ENCODE measurements around the gene CRCP. TPM values are rescaled to one million over a fixed set of nuclear protein-coding genes. Genes with fewer than 3 reads are reported as not detected.
"Not testable (repeated sequence)": the region's sequence is repeated elsewhere in the genome, so short reads cannot be mapped to it uniquely, and the experiment has no call there.

Gene CRCP
- total RNA-seq, 2 experiments from 2014 or later: 24.5 to 27.2 TPM

GRCh38 chr7:66142996-66143395 is 28.3 kb downstream of the CRCP start:
- H3K36me3 Mint-ChIP-seq (ENCODE audit: low read depth): peaks cover 67% of the 10 kb centered on the region
- CTCF ChIA-PET: no interaction called here
- intact Hi-C loops (cut with DNase I, micrococcal nuclease): no loop called here
- ATAC-seq (no peak), DNase-seq (no peak)
- H3K4me1 Mint-ChIP-seq: peaks cover 10% of the 10 kb centered on the region
- H3K27ac Mint-ChIP-seq: no peak overlapping the region
- no peaks in the 10 kb centered on the region for H3K27me3 Mint-ChIP-seq
- H3K4me3 Mint-ChIP-seq: no peak overlapping the region
- POLR2A ChIA-PET: no interaction called here
- no peaks in the 10 kb centered on the region for H3K9me3 Mint-ChIP-seq (ENCODE audit: low read depth)

- no peak for ATAC-seq
- no peaks in the 10 kb centered on the region for H3K9me3 Mint-ChIP-seq (ENCODE audit: low read depth)
- DNase-seq: no peak
- H3K27me3 Mint-ChIP-seq: no peaks in the 10 kb centered on the region
- H3K27ac Mint-ChIP-seq: no peak overlapping the region
- intact Hi-C loops (cut with DNase I, micrococcal nuclease): loop anchor here in 1 of 2 experiments (2.0 kb wide), 1 partner anchor 21 kb away; no protein-coding TSS in a partner anchor
- H3K4me3 Mint-ChIP-seq: no peak overlapping the region
- peaks cover 69% of the 10 kb centered on the region for H3K36me3 Mint-ChIP-seq (ENCODE audit: low read depth)
- ChIA-PET POLR2A (no interaction called here), CTCF (no interaction called here)
- H3K4me1 Mint-ChIP-seq: peaks cover 19% of the 10 kb centered on the region
These were observed 29.3 kb downstream of the CRCP start for GRCh38 chr7:66143876-66144332.

- H3K4me1 Mint-ChIP-seq: peaks cover 24% of the 10 kb centered on the region
- ATAC-seq (no peak), DNase-seq (no peak)
- CTCF ChIA-PET: no interaction called here
- H3K4me3 Mint-ChIP-seq: no peak overlapping the region
- no peak overlapping the region for H3K27ac Mint-ChIP-seq
- POLR2A ChIA-PET: no interaction called here
- no peaks in the 10 kb centered on the region for H3K9me3 Mint-ChIP-seq (ENCODE audit: low read depth)
- no peaks in the 10 kb centered on the region for H3K27me3 Mint-ChIP-seq
- intact Hi-C loops (cut with DNase I, micrococcal nuclease): loop anchor here in 1 of 2 experiments (2.0 kb wide), 1 partner anchor 19 kb away; no protein-coding TSS in a partner anchor
- peaks cover 62% of the 10 kb centered on the region for H3K36me3 Mint-ChIP-seq (ENCODE audit: low read depth)
These were observed 30.9 kb downstream of the CRCP start for GRCh38 chr7:66145400-66146104.

- Mint-ChIP-seq H3K9me3 (ENCODE audit: low read depth) (no peaks in the 10 kb centered on the region), H3K36me3 (ENCODE audit: low read depth) (peaks cover 60% of the 10 kb centered on the region), H3K4me3 (no peak overlapping the region), H3K27me3 (no peaks in the 10 kb centered on the region), H3K27ac (peak overlapping the region; percentile 15), H3K4me1 (peaks cover 24% of the 10 kb centered on the region)
- ChIA-PET CTCF (interaction anchor here (0.6 to 1.0 kb wide), 2 partner anchors 32 to 106 kb away, joined by 3 to 4 read pairs; partner anchors contain the start of gene CRCP), POLR2A (interaction anchor here (0.7 kb wide), 1 partner anchor 194 kb away, joined by 5 read pairs; no protein-coding TSS in a partner anchor)
- no peak for DNase-seq
- ATAC-seq: no peak
- intact Hi-C loops (cut with DNase I, micrococcal nuclease): no loop called here
These were observed 32.1 kb downstream of the CRCP start for GRCh38 chr7:66146701-66147100.

GRCh38 chr7:66147657-66148056 is 33.0 kb downstream of the CRCP start:
- ATAC-seq; H3K4me3 Mint-ChIP-seq; POLR2A ChIA-PET; H3K27ac Mint-ChIP-seq; DNase-seq; H3K9me3 Mint-ChIP-seq (ENCODE audit: low read depth); H3K27me3 Mint-ChIP-seq: not testable (repeated sequence)
- peaks cover 24% of the 10 kb centered on the region for H3K4me1 Mint-ChIP-seq
- intact Hi-C loops (cut with DNase I, micrococcal nuclease): loop anchor here in 1 of 2 experiments (2.0 kb wide), 1 partner anchor 33 kb away; the partner anchor contains the start of gene CRCP
- CTCF ChIA-PET: interaction anchor here (1.0 kb wide), 1 partner anchor 33 kb away, joined by 4 read pairs; the partner anchor contains the start of gene CRCP
- peaks cover 62% of the 10 kb centered on the region for H3K36me3 Mint-ChIP-seq (ENCODE audit: low read depth)

GRCh38 chr7:66150471-66150870 is 35.8 kb downstream of the CRCP start:
- intact Hi-C loops (cut with DNase I, micrococcal nuclease): no loop called here
- DNase-seq (no peak), ATAC-seq (no peak)
- H3K27ac Mint-ChIP-seq: peak overlapping the region; percentile 29
- H3K4me3 Mint-ChIP-seq: no peak overlapping the region
- no peaks in the 10 kb centered on the region for H3K9me3 Mint-ChIP-seq (ENCODE audit: low read depth)
- no peaks in the 10 kb centered on the region for H3K27me3 Mint-ChIP-seq
- H3K4me1 Mint-ChIP-seq: peaks cover 24% of the 10 kb centered on the region
- POLR2A ChIA-PET: no interaction called here
- CTCF ChIA-PET: interaction anchor here (0.6 kb wide), 1 partner anchor 30 kb away, joined by 3 read pairs; no protein-coding TSS in a partner anchor
- peaks cover 61% of the 10 kb centered on the region for H3K36me3 Mint-ChIP-seq (ENCODE audit: low read depth)

- H3K27ac Mint-ChIP-seq: no peak overlapping the region
- intact Hi-C loops (cut with DNase I, micrococcal nuclease): no loop called here
- peaks cover 59% of the 10 kb centered on the region for H3K36me3 Mint-ChIP-seq (ENCODE audit: low read depth)
- H3K27me3 Mint-ChIP-seq: no peaks in the 10 kb centered on the region
- ATAC-seq: no peak
- peaks cover 17% of the 10 kb centered on the region for H3K4me1 Mint-ChIP-seq
- CTCF ChIA-PET: no interaction called here
- no peak overlapping the region for H3K4me3 Mint-ChIP-seq
- no peak for DNase-seq
- POLR2A ChIA-PET: no interaction called here
- peaks cover 2% of the 10 kb centered on the region for H3K9me3 Mint-ChIP-seq (ENCODE audit: low read depth)
These were observed 37.9 kb downstream of the CRCP start for GRCh38 chr7:66152371-66153191.

- ChIA-PET CTCF (no interaction called here), POLR2A (interaction anchor here (0.6 kb wide), 1 partner anchor 43 kb away, joined by 3 read pairs; no protein-coding TSS in a partner anchor)
- H3K27ac Mint-ChIP-seq: no peak overlapping the region
- peaks cover 7% of the 10 kb centered on the region for H3K4me1 Mint-ChIP-seq
- no peak overlapping the region for H3K4me3 Mint-ChIP-seq
- peaks cover 64% of the 10 kb centered on the region for H3K36me3 Mint-ChIP-seq (ENCODE audit: low read depth)
- H3K27me3 Mint-ChIP-seq: no peaks in the 10 kb centered on the region
- H3K9me3 Mint-ChIP-seq (ENCODE audit: low read depth): peaks cover 2% of the 10 kb centered on the region
- intact Hi-C loops (cut with DNase I, micrococcal nuclease): no loop called here
- ATAC-seq: no peak
- no peak for DNase-seq
These were observed 39.0 kb downstream of the CRCP start for GRCh38 chr7:66153691-66154090.

- POLR2A ChIA-PET; H3K27ac Mint-ChIP-seq; H3K9me3 Mint-ChIP-seq (ENCODE audit: low read depth); H3K4me1 Mint-ChIP-seq; CTCF ChIA-PET; intact Hi-C loops (cut with DNase I, micrococcal nuclease); H3K27me3 Mint-ChIP-seq; ATAC-seq; H3K4me3 Mint-ChIP-seq; DNase-seq: not testable (repeated sequence)
- peaks cover 57% of the 10 kb centered on the region for H3K36me3 Mint-ChIP-seq (ENCODE audit: low read depth)
These were observed 41.4 kb downstream of the CRCP start for GRCh38 chr7:66156035-66156434.

- Mint-ChIP-seq H3K4me3 (no peak overlapping the region), H3K4me1 (no peaks in the 10 kb centered on the region), H3K27me3 (no peaks in the 10 kb centered on the region), H3K9me3 (ENCODE audit: low read depth) (peaks cover 2% of the 10 kb centered on the region), H3K36me3 (ENCODE audit: low read depth) (peaks cover 54% of the 10 kb centered on the region), H3K27ac (no peak overlapping the region)
- ATAC-seq (no peak), DNase-seq (no peak)
- intact Hi-C loops (cut with DNase I, micrococcal nuclease): no loop called here
- POLR2A ChIA-PET: interaction anchor here (0.6 kb wide), 1 partner anchor 67 kb away, joined by 5 read pairs; no protein-coding TSS in a partner anchor
- CTCF ChIA-PET: no interaction called here
These were observed 42.4 kb downstream of the CRCP start for GRCh38 chr7:66157060-66157459.

- POLR2A ChIA-PET: no interaction called here
- CTCF ChIA-PET: no interaction called here
- no peaks in the 10 kb centered on the region for H3K9me3 Mint-ChIP-seq (ENCODE audit: low read depth)
- H3K27me3 Mint-ChIP-seq: no peaks in the 10 kb centered on the region
- DNase-seq: no peak
- intact Hi-C loops (cut with DNase I, micrococcal nuclease): no loop called here
- H3K36me3 Mint-ChIP-seq (ENCODE audit: low read depth): peaks cover 17% of the 10 kb centered on the region
- no peak for ATAC-seq
- H3K4me3 Mint-ChIP-seq: no peak overlapping the region
- no peak overlapping the region for H3K27ac Mint-ChIP-seq
- no peaks in the 10 kb centered on the region for H3K4me1 Mint-ChIP-seq
These were observed 48.0 kb downstream of the CRCP start for GRCh38 chr7:66162622-66163021.

All from activated CD4-positive, alpha-beta T cell treated with anti-CD3 and anti-CD28 coated beads for 36 hours (primary cell).